Body of pancreas (tissue), 4 donors: ENCODE measurements around the gene LRRC75A. TPM values are rescaled to one million over a fixed set of nuclear protein-coding genes. Genes with fewer than 3 reads are reported as not detected.

Experiments used
- ATAC-seq: fragments of 150-250 bp; one replicate; pipeline ENCODE4 v1.9.1; 2016
- DNase-seq, 4 donors: peaks; one replicate each; pipeline ENCODE4 v3.0.0-alpha.2; 2019
- H3K27ac ChIP-seq, 4 donors: fragments of 200-600 bp; sonication (generic); 1 replicate in 3 of 4; 2 replicates in 1 of 4; pipeline versions ENCODE4 v1.5.1 to v1.6.1; 2016 to 2019; ENCODE audit warnings: mild to moderate bottlenecking in 1 of 4, mixed read lengths in 1 of 4, moderate library complexity in 1 of 4
- H3K27me3 ChIP-seq, 2 donors: fragments of 200-600 bp; sonication (generic); one replicate each; pipeline ENCODE4 v1.6.0; 2016; ENCODE audit warnings: mild to moderate bottlenecking in 1 of 2
- H3K36me3 ChIP-seq, 2 donors: fragments of 200-600 bp; sonication (generic); replicated peaks in 1 of 2; 2 replicates each; pipeline ENCODE4 v1.5.1; 2016; ENCODE audit warnings: low read depth in 2 of 2; ENCODE audit not compliant: insufficient read depth in 1 of 2
- H3K4me1 ChIP-seq: fragments of 200-600 bp; sonication (generic); one replicate; pipeline ENCODE4 v1.6.0; 2016
- H3K4me3 ChIP-seq, 2 donors: fragments of 200-600 bp; sonication (generic); 1 replicate in 1 of 2; 2 replicates in 1 of 2; pipeline ENCODE4 v1.5.1; 2016 to 2019
- H3K9me3 ChIP-seq, 3 donors: fragments of 200-600 bp; sonication (generic); 1 replicate in 2 of 3; 2 replicates in 1 of 3; pipeline ENCODE4 v1.5.1; 2016
- CTCF ChIP-seq, 7 experiments: fragments of 450-650 bp in 4 of 7; fragments of 200-600 bp in 3 of 7; sonication (generic) in 3 of 7; IDR thresholded peaks; one replicate each; pipeline ENCODE4 v1.5.1; 2016 to 2019; ENCODE audit warnings: antibody characterized with exemption in 7 of 7
- POLR2A ChIP-seq, 3 donors: fragments of 450-650 bp; IDR thresholded peaks; one replicate each; pipeline ENCODE4 v1.6.1; 2016; ENCODE audit warnings: antibody characterized with exemption in 3 of 3, mild to moderate bottlenecking in 2 of 3
- WGBS, 2 donors: methylation state at CpG; one replicate each; pipeline ENCODE4 v1.1.5; 2017; 5-methylcytosine and 5-hydroxymethylcytosine counted together
- intact Hi-C: fragments of 100-400 bp; cut with DNase I; formaldehyde crosslinking; loops from one replicate; pipeline ENCODE4 v1.15.1; 2023
- total RNA-seq, 2 donors: library from RNA; depleted of rRNA; stranded (reverse); fragments of >200 nt; gene quantifications; one replicate each; pipeline ENCODE4 v1.1.0, GENCODE V29; 2016

The LRRC75A gene
- total RNA-seq, 2 donors from 2014 or later, result 4.9 to 7.6 TPM

- Histone ChIP-seq H3K27me3 (no peaks in the 10 kb centered on the region), H3K9me3 (no peaks in the 10 kb centered on the region), H3K36me3 (no peaks in the 10 kb centered on the region), H3K4me1 (peaks cover 5% of the 10 kb centered on the region), H3K4me3 (no peak overlapping the region), H3K27ac (no peak overlapping the region)
- TF ChIP-seq POLR2A (IDR thresholded peaks at IDR 0.05), result no peak
- no peak for TF ChIP-seq CTCF (IDR thresholded peaks at IDR 0.05)
- intact Hi-C loops, result no loop called here
- ATAC-seq (peak; percentile 43), DNase-seq (peak in 2 of 4 donors; percentile 38)
- WGBS, 2 donors, result 70 to 83% methylated on average over 1 to 5 of the region's 5 CpGs
Observed at GRCh38 chr17:16477255-16477654, 14.7 kb downstream of the LRRC75A start.

- DNase-seq (no peak), ATAC-seq (no peak)
- intact Hi-C loops, result no loop called here
- no peaks in the 10 kb centered on the region for H3K27me3 ChIP-seq
- WGBS, 2 donors, result 51 to 57% methylated on average over 4 of the region's 4 CpGs
- H3K4me3 ChIP-seq, result no peak overlapping the region
- no peaks in the 10 kb centered on the region for H3K36me3 ChIP-seq
- no peaks in the 10 kb centered on the region for H3K9me3 ChIP-seq
- H3K27ac ChIP-seq, result no peak overlapping the region
- H3K4me1 ChIP-seq, result no peaks in the 10 kb centered on the region
- TF ChIP-seq POLR2A (IDR thresholded peaks at IDR 0.05), result no peak
- TF ChIP-seq CTCF (IDR thresholded peaks at IDR 0.05), result no peak
Observed at GRCh38 chr17:16475179-16475704, 16.8 kb downstream of the LRRC75A start.

GRCh38 chr17:16474012-16474725 lies 17.8 kb downstream of the LRRC75A start:
- Histone ChIP-seq H3K27me3 (no peaks in the 10 kb centered on the region), H3K4me3 (no peak overlapping the region), H3K4me1 (no peaks in the 10 kb centered on the region), H3K9me3 (no peaks in the 10 kb centered on the region), H3K27ac (no peak overlapping the region), H3K36me3 (no peaks in the 10 kb centered on the region)
- DNase-seq (no peak), ATAC-seq (no peak)
- WGBS, 2 donors, result 83 to 89% methylated on average over 13 of the region's 13 CpGs
- intact Hi-C loops, result no loop called here
- no peak for TF ChIP-seq POLR2A (IDR thresholded peaks at IDR 0.05)
- TF ChIP-seq CTCF (IDR thresholded peaks at IDR 0.05), result no peak

GRCh38 chr17:16473044-16474011 lies 18.7 kb downstream of the LRRC75A start:
- DNase-seq, result no peak

More at GRCh38 chr17:16473044-16474011, 18.7 kb downstream of the LRRC75A start:
- Histone ChIP-seq H3K27ac (no peak overlapping the region), H3K36me3 (no peaks in the 10 kb centered on the region), H3K4me1 (no peaks in the 10 kb centered on the region), H3K9me3 (no peaks in the 10 kb centered on the region), H3K27me3 (no peaks in the 10 kb centered on the region), H3K4me3 (no peak overlapping the region)
- no peak for ATAC-seq
- TF ChIP-seq POLR2A (IDR thresholded peaks at IDR 0.05) (no peak), CTCF (IDR thresholded peaks at IDR 0.05) (no peak)
- 85% methylated on average over 14 to 20 of the region's 20 CpGs for WGBS, 2 donors
- intact Hi-C loops, result no loop called here
